Subcutaneous adipose tissue (tissue), 4 donors: ENCODE data around the gene LRRC8C. TPM values are rescaled to one million over a fixed set of nuclear protein-coding genes. Genes with fewer than 3 reads are reported as not detected.

Experiments
- CTCF ChIP-seq: fragments of 450-650 bp; IDR thresholded peaks from one replicate; pipeline ENCODE4 v1.5.1; 2016; ENCODE audit warnings: low read depth, mild to moderate bottlenecking, control low read depth, antibody characterized with exemption, moderate library complexity
- total RNA-seq, 4 donors: library from RNA; depleted of rRNA; stranded (reverse); fragments of >200 nt; gene quantifications; one replicate each; pipeline ENCODE4 v1.1.0, GENCODE V29; 2016

The LRRC8C gene
- total RNA-seq, 4 donors from 2014 or later, result 11.7 to 47.8 (median 22.1) TPM

DNA sequence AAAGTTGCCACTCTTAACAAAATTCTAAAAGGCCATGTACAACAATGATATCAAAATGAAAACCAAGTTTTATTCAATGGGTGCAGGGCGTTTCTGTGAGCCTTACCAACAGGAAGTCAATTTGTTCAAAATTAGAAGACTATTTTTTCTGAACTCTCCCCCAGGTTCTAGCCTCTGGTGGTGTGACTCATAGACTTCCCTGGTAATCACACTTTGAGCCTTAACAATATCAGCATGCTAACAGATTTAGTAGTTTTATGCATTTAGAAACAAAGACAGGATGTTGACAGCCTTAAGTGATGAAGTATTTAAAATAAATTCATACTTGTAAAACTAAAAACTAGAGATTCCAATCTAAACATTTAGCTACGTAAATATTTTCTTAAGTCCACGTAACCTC, 88.4 kb downstream of the LRRC8C start:
- no peak for TF ChIP-seq CTCF

- TF ChIP-seq CTCF, result no peak
These were observed 90.2 kb downstream of the LRRC8C start for GRCh38 chr1:89723144-89723543.

GRCh38 chr1:89723863-89724262, 90.9 kb downstream of the LRRC8C start:
- TF ChIP-seq CTCF, result no peak

DNA sequence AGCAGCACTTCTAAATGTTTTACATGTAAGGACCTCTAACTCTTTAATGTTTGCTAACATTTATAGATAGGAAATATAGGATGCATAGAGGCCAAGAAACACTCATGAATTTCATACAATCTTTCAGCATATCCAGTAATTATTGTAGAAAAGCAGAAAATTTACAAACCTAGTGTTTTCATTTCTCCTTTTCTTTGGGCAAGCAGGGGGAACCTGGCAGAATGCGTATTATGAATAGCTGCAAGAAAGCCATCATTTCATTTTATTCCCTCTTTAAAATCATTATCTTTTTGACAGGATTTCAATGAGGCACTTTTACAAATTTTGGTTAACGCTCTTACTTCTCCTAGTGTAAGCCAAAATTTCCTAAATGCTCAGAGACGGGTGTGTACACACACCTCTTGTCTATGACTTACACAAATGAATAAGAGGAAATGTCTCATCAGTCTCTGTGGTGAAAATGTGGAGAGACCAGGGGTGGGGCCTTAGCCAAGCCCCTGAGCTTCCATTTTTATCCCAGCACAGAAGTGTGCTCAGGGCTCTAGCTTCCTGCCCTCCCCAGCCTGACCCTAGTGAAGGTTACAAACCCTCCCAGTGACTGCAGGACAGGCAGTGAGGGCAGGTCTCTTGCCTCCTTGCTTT, 91.6 kb downstream of the LRRC8C start:
- no peak for TF ChIP-seq CTCF

GRCh38 chr1:89725011-89725370, 92.1 kb downstream of the LRRC8C start:
- TF ChIP-seq CTCF, result no peak

- TF ChIP-seq CTCF, result no peak
These were observed 92.7 kb downstream of the LRRC8C start for GRCh38 chr1:89725631-89726030.

DNA sequence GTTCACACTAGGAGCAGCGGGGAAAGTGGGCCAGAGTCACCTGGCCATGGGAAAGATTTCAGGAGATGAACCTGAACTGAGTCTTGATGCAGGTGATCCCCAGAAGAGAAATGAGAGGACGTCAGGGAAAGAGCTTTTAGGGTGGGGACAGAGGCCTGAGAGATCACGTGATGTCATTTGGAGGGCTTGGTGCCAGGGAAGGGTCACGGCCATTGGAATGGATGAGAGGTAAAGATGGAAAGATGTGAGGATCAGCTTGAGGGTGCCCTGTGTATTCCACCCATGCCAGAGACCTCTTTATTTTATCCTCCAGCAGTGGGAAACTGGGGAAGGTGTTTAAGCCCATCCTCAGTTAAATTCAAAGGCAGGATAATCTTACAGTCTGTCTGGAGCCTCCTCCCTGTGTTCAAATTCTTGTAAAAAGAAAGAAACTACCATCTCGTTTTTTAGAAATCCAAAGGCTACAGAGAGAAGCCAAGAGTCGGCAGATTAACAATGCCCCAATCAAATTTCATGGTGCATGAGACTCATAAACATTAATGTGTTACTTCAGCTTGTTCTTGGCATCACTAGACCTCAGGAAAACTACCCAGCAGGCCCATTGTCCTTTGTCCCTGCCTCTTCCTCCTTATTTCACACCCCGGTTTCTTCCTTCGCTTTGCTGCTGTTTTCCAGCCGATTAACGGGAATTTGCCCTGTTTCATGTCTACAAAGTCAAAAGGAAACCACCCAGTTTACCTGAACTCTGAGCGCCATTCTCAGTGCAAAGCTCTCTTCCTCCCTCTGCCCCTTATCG, 94.8 kb downstream of the LRRC8C start:
- TF ChIP-seq CTCF, result no peak
